GM20000 (cell line): ENCODE data around the gene KCNJ6.

Source experiments
- DNase-seq: peaks from one replicate; pipeline ENCODE4 v3.0.0; 2012; ENCODE audit warnings: low spot score
- TF ChIP-seq, protein P1 (sequence below): IDR thresholded peaks from 2 replicates; pipeline ENCODE4 v1.5.1; 2012; ENCODE audit warnings: mild to moderate bottlenecking, control low read depth; ENCODE audit errors: extremely low read depth, missing control alignments

The KCNJ6 gene

GRCh38 chr21:37560385-37560784, 355.9 kb downstream of the KCNJ6 start:
- DNase-seq = no peak
- TF ChIP-seq, protein P1, sequence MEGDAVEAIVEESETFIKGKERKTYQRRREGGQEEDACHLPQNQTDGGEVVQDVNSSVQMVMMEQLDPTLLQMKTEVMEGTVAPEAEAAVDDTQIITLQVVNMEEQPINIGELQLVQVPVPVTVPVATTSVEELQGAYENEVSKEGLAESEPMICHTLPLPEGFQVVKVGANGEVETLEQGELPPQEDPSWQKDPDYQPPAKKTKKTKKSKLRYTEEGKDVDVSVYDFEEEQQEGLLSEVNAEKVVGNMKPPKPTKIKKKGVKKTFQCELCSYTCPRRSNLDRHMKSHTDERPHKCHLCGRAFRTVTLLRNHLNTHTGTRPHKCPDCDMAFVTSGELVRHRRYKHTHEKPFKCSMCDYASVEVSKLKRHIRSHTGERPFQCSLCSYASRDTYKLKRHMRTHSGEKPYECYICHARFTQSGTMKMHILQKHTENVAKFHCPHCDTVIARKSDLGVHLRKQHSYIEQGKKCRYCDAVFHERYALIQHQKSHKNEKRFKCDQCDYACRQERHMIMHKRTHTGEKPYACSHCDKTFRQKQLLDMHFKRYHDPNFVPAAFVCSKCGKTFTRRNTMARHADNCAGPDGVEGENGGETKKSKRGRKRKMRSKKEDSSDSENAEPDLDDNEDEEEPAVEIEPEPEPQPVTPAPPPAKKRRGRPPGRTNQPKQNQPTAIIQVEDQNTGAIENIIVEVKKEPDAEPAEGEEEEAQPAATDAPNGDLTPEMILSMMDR = no peak

- no peak for DNase-seq
- TF ChIP-seq, protein P1 = no peak
Measured at GRCh38 chr21:37558676-37559211, 357.5 kb downstream of the KCNJ6 start.
